GM12872 (cell line): ENCODE data around the gene AVPR1B.

Experiments used
- CTCF ChIP-seq: IDR thresholded peaks from 3 replicates; pipeline ENCODE4 v1.5.1; 2011; ENCODE audit warnings: low read depth, mild to moderate bottlenecking, low read length, moderate library complexity; ENCODE audit not compliant: insufficient read depth

The AVPR1B gene

GRCh38 chr1:206065547-206066145 lies 51.5 kb downstream of the AVPR1B start:
- no peak for TF ChIP-seq CTCF

GRCh38 chr1:206062464-206062863 lies 54.7 kb downstream of the AVPR1B start:
- TF ChIP-seq CTCF, result no peak

GRCh38 chr1:206060844-206061243 lies 56.3 kb downstream of the AVPR1B start:
- TF ChIP-seq CTCF, result no peak
